Colonic mucosa (tissue), 4 donors: ENCODE data around the gene ACOX2. TPM values are rescaled to one million over a fixed set of nuclear protein-coding genes. Genes with fewer than 3 reads are reported as not detected.

Experiments
- DNase-seq: peaks from one replicate; pipeline ENCODE4 v3.0.0-alpha.2; 2020
- H3K27ac ChIP-seq: fragments of 200-600 bp; one replicate; pipeline ENCODE4 v1.8.0; 2021
- H3K27me3 ChIP-seq: fragments of 200-600 bp; one replicate; pipeline ENCODE4 v1.8.0; 2021
- H3K36me3 ChIP-seq: fragments of 200-600 bp; one replicate; pipeline ENCODE4 v1.8.0; 2021
- H3K4me1 ChIP-seq: fragments of 200-600 bp; one replicate; pipeline ENCODE4 v1.8.0; 2021; ENCODE audit warnings: mild to moderate bottlenecking
- H3K4me3 ChIP-seq: fragments of 200-600 bp; one replicate; pipeline ENCODE4 v1.8.0; 2021
- H3K9ac ChIP-seq, 2 donors: one replicate each; pipeline ENCODE4 v1.7.0; 2013; ENCODE audit warnings: control low read depth in 2 of 2, low read depth in 2 of 2, low read length in 2 of 2
- H3K9me3 ChIP-seq: fragments of 200-600 bp; one replicate; pipeline ENCODE4 v1.8.0; 2021
- intact Hi-C: fragments of 100-400 bp; cut with DNase I; formaldehyde crosslinking; loops from one replicate; pipeline ENCODE4 v1.14.1; 2022
- total RNA-seq, 2 donors: library from RNA; stranded (reverse); fragmentation: NEBNext Ultra II Directional in 1 of 2; extraction: Animal tissue kit (Norgen Biotek cat#: 25700) in 1 of 2; gene quantifications; one replicate each; pipeline ENCODE4 v1.2.1, GENCODE V29; 2021
- TF ChIP-seq, protein P1 (sequence below): fragments of 200-600 bp; IDR thresholded peaks from one replicate; pipeline ENCODE4 v1.8.0; 2022; ENCODE audit warnings: antibody characterized with exemption, mild to moderate bottlenecking
- donor health status: healthy.
- donor health status: DM: no; HTN: no; CAD: no.
- donor health status: DM: no; HTN: no; CAD: no.

The ACOX2 gene
- total RNA-seq, 2 donors from 2014 or later: 14.6 to 22.4 TPM

DNA sequence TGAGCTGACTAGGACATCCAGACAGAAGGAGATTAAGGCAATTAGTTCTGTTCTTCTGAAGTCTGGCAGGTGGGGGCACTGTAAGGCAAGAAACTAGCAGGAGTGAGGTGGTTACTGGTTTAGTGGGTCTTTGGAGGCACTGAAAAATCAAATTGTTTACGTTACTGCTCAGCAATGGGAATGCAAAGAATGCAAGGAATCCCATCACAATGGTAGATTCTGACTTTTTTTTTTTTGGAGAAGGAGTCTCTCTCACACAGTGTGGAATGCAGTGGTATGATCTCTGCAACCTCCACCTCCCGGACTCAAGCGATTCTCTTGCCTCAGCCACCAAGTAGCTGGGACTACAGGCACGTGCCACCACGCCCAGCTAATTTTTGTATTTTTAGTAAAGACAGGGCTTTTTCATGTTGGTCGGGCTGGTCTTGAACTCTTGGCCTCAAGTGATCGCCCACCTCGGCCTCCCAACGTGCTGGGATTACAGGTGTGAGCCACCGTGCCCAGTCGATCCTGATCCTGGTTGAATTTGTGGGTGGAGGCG lies 23.9 kb upstream of the ACOX2 start:
- DNase-seq: no peak
- no peak overlapping the region for H3K9ac ChIP-seq
- intact Hi-C loops: no loop called here
- TF ChIP-seq, protein P1, sequence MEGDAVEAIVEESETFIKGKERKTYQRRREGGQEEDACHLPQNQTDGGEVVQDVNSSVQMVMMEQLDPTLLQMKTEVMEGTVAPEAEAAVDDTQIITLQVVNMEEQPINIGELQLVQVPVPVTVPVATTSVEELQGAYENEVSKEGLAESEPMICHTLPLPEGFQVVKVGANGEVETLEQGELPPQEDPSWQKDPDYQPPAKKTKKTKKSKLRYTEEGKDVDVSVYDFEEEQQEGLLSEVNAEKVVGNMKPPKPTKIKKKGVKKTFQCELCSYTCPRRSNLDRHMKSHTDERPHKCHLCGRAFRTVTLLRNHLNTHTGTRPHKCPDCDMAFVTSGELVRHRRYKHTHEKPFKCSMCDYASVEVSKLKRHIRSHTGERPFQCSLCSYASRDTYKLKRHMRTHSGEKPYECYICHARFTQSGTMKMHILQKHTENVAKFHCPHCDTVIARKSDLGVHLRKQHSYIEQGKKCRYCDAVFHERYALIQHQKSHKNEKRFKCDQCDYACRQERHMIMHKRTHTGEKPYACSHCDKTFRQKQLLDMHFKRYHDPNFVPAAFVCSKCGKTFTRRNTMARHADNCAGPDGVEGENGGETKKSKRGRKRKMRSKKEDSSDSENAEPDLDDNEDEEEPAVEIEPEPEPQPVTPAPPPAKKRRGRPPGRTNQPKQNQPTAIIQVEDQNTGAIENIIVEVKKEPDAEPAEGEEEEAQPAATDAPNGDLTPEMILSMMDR: no peak
- no peaks in the 10 kb centered on the region for H3K4me1 ChIP-seq
- H3K9me3 ChIP-seq: no peaks in the 10 kb centered on the region
- H3K27ac ChIP-seq: no peak overlapping the region
- H3K27me3 ChIP-seq: no peaks in the 10 kb centered on the region
- no peaks in the 10 kb centered on the region for H3K36me3 ChIP-seq
- H3K4me3 ChIP-seq: no peak overlapping the region

DNA sequence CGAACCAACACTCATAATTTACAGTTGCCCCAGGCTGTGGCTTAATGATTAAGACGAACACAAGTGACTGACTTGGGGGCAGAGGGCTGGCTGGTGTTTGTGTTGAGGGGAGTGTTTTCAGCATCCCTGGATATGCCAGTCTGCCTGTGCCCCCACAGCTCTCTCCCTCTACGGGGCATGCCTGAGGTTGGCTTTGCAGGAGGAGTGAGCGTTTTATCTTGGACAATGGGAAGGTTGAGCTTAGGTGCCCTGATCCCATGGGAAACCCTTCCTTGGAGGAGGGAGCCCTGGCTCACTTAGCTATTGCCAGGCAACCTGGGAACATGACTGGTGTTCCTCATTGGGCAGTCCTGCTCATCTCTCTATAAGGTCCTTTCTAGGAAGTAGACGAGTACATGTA lies 22.6 kb upstream of the ACOX2 start:
- Histone ChIP-seq H3K9me3 (no peaks in the 10 kb centered on the region), H3K9ac (no peak overlapping the region), H3K4me1 (no peaks in the 10 kb centered on the region), H3K27me3 (no peaks in the 10 kb centered on the region), H3K36me3 (no peaks in the 10 kb centered on the region), H3K4me3 (no peak overlapping the region), H3K27ac (no peak overlapping the region)
- DNase-seq: no peak
- TF ChIP-seq, protein P1: no peak
- intact Hi-C loops: no loop called here

DNA sequence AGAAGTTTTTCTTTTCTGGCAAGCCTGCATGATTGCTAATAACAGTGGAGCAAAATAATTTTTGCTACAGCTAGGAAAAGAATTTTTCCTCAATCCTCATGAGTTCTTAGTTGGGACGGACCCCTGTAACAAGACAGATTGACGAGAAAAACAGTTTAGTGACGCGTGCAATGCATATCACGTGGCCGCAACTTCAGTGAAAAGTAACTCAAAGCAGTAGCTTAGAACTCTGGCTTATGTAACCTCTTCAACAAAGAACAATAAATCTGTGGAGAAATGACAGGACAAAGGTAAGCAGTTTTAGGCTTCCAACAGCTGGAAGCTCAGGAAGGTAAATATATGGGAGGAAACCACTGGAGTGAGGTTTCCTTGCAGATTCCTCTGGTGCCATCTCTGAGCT lies 20.5 kb upstream of the ACOX2 start:
- intact Hi-C loops: no loop called here
- Histone ChIP-seq H3K9me3 (no peaks in the 10 kb centered on the region), H3K36me3 (no peaks in the 10 kb centered on the region), H3K4me3 (no peak overlapping the region), H3K27me3 (no peaks in the 10 kb centered on the region), H3K4me1 (no peaks in the 10 kb centered on the region), H3K9ac (no peak overlapping the region), H3K27ac (no peak overlapping the region)
- no peak for DNase-seq
- TF ChIP-seq, protein P1: no peak

DNA sequence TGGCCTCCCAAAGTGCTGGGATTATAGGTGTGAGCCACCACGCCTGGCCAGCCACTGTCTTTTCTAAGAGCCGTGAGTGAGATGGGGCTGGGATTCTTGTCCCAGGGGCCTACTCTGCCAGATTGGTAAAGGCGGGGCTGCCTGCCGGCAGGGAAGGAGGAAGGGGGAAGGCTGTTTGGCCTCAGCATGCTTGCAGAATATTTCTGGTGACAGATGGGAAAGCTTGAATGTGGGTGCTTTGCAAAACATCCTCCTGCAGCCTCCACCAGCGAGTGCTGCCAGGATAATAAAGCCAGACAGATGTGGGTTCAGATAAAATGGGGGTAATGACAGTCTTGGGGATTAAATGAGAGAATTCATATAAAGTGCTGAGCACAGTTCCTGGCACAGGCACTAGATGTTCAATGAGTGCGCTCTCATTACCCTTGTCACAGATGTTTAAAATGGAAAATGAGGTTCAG lies 19.8 kb upstream of the ACOX2 start:
- H3K27ac ChIP-seq: no peak overlapping the region
- intact Hi-C loops: no loop called here
- TF ChIP-seq, protein P1: no peak

DNA sequence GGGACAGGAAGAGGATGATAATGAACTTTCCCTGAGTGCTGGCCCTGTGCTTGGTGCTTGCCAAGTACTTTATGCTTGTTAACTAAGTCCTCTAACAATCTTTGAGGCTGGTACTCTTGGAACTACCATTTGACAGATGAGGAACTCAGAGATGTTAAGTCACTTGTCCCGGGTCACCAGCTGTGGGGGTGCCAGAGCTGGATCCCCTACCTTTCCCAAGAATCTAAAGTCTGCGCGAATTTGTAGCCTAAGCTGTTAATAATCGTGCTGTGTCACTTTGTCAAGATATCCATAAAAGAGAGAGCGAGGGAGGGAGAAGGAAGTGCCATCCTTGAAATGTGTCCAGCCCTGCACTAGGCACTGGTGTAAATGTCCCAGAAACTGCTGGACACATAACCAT lies 19.0 kb upstream of the ACOX2 start:
- Histone ChIP-seq H3K9ac (no peak overlapping the region), H3K27ac (no peak overlapping the region), H3K4me3 (no peak overlapping the region), H3K36me3 (no peaks in the 10 kb centered on the region), H3K9me3 (no peaks in the 10 kb centered on the region), H3K4me1 (no peaks in the 10 kb centered on the region), H3K27me3 (no peaks in the 10 kb centered on the region)
- TF ChIP-seq, protein P1: no peak
- intact Hi-C loops: no loop called here
- no peak for DNase-seq

More for the DNA sequence above, 19.8 kb upstream of the ACOX2 start:
- H3K4me3 ChIP-seq: no peak overlapping the region
- no peak overlapping the region for H3K9ac ChIP-seq
- no peaks in the 10 kb centered on the region for H3K27me3 ChIP-seq
- no peak for DNase-seq
- H3K9me3 ChIP-seq: no peaks in the 10 kb centered on the region
- no peaks in the 10 kb centered on the region for H3K4me1 ChIP-seq
- H3K36me3 ChIP-seq: no peaks in the 10 kb centered on the region
